ENCODE measurements around the gene FAM124A.

The FAM124A gene

GRCh38 chr13:51233117-51233826, 11.1 kb downstream of the FAM124A start:
- Histone ChIP-seq H3K4me2 (ENCODE audit: insufficient read depth, low read length) (no peak overlapping the region), H4K20me1 (ENCODE audit: insufficient read depth, low read length) (no peaks in the 10 kb centered on the region), H3K27ac (ENCODE audit: low read length) (no peak overlapping the region), H3K9me3 (ENCODE audit: insufficient read depth, low read length, severe bottlenecking) (no peaks in the 10 kb centered on the region), H3K9ac (ENCODE audit: low read depth, low read length) (no peak overlapping the region), H3K4me3 (ENCODE audit: low read depth in 1 of 2, low read length in 2 of 2) (no peak overlapping the region), H3K27me3 (ENCODE audit: insufficient read depth, low read length, poor library complexity) (peaks cover 8% of the 10 kb centered on the region), H3K79me2 (ENCODE audit: insufficient read depth, low read length) (no peaks in the 10 kb centered on the region), H3K4me1 (ENCODE audit: insufficient read depth, low read length) (no peaks in the 10 kb centered on the region), H2AFZ (ENCODE audit: low read depth, low read length) (no peak overlapping the region), H3K36me3 (ENCODE audit: insufficient read depth, low read length) (no peaks in the 10 kb centered on the region)
- no peak for DNase-seq
- no peak for ATAC-seq (ENCODE audit: insufficient read depth, low read depth)
- TF ChIP-seq EZH2 (IDR thresholded peaks at IDR 0.05; ENCODE audit: borderline replicate concordance, low read depth, low read length, severe bottlenecking) (no peak), CTCF (IDR thresholded peaks at IDR 0.05; ENCODE audit: borderline replicate concordance, extremely low read depth, low read length, poor library complexity, severe bottlenecking) (no peak)

- H3K9me3 ChIP-seq (ENCODE audit: insufficient read depth, low read length, severe bottlenecking) = no peaks in the 10 kb centered on the region
- no peak for DNase-seq
- no peak for ATAC-seq (ENCODE audit: insufficient read depth, low read depth)
- H3K79me2 ChIP-seq (ENCODE audit: insufficient read depth, low read length) = no peaks in the 10 kb centered on the region
- TF ChIP-seq CTCF (IDR thresholded peaks at IDR 0.05; ENCODE audit: borderline replicate concordance, extremely low read depth, low read length, poor library complexity, severe bottlenecking) (no peak), EZH2 (IDR thresholded peaks at IDR 0.05; ENCODE audit: borderline replicate concordance, low read depth, low read length, severe bottlenecking) (no peak)
- H3K4me3 ChIP-seq (ENCODE audit: low read depth in 1 of 2, low read length in 2 of 2) = no peak overlapping the region
- no peak overlapping the region for H2AFZ ChIP-seq (ENCODE audit: low read depth, low read length)
- H3K36me3 ChIP-seq (ENCODE audit: insufficient read depth, low read length) = no peaks in the 10 kb centered on the region
- H3K4me1 ChIP-seq (ENCODE audit: insufficient read depth, low read length) = no peaks in the 10 kb centered on the region
- H3K9ac ChIP-seq (ENCODE audit: low read depth, low read length) = no peak overlapping the region
- H3K27ac ChIP-seq (ENCODE audit: low read length) = no peak overlapping the region
- H3K4me2 ChIP-seq (ENCODE audit: insufficient read depth, low read length) = no peak overlapping the region
- H3K27me3 ChIP-seq (ENCODE audit: insufficient read depth, low read length, poor library complexity) = peaks cover 8% of the 10 kb centered on the region
- no peaks in the 10 kb centered on the region for H4K20me1 ChIP-seq (ENCODE audit: insufficient read depth, low read length)
These were observed 12.5 kb downstream of the FAM124A start for GRCh38 chr13:51234676-51235075.

- no peak overlapping the region for H2AFZ ChIP-seq (ENCODE audit: low read depth, low read length)
- H3K36me3 ChIP-seq (ENCODE audit: insufficient read depth, low read length) = no peaks in the 10 kb centered on the region
- no peak overlapping the region for H3K9ac ChIP-seq (ENCODE audit: low read depth, low read length)
- ATAC-seq (ENCODE audit: insufficient read depth, low read depth) = no peak
- H3K27me3 ChIP-seq (ENCODE audit: insufficient read depth, low read length, poor library complexity) = peaks cover 11% of the 10 kb centered on the region
- no peak overlapping the region for H3K4me2 ChIP-seq (ENCODE audit: insufficient read depth, low read length)
- H3K27ac ChIP-seq (ENCODE audit: low read length) = no peak overlapping the region
- no peaks in the 10 kb centered on the region for H3K79me2 ChIP-seq (ENCODE audit: insufficient read depth, low read length)
- no peak for DNase-seq
- TF ChIP-seq EZH2 (IDR thresholded peaks at IDR 0.05; ENCODE audit: borderline replicate concordance, low read depth, low read length, severe bottlenecking) = no peak
- no peak for TF ChIP-seq CTCF (IDR thresholded peaks at IDR 0.05; ENCODE audit: borderline replicate concordance, extremely low read depth, low read length, poor library complexity, severe bottlenecking)
- H3K9me3 ChIP-seq (ENCODE audit: insufficient read depth, low read length, severe bottlenecking) = no peaks in the 10 kb centered on the region
- no peaks in the 10 kb centered on the region for H3K4me1 ChIP-seq (ENCODE audit: insufficient read depth, low read length)
- no peaks in the 10 kb centered on the region for H4K20me1 ChIP-seq (ENCODE audit: insufficient read depth, low read length)
- no peak overlapping the region for H3K4me3 ChIP-seq (ENCODE audit: low read depth in 1 of 2, low read length in 2 of 2)
These were observed 13.0 kb downstream of the FAM124A start for GRCh38 chr13:51235186-51235585.
